IMR-90 (cell line): Measurements from ENCODE around the gene UBE2S. TPM values are rescaled to one million over a fixed set of nuclear protein-coding genes. Genes with fewer than 3 reads are reported as not detected.

Source experiments
- ATAC-seq: fragments of 200-7000 bp; cut with Tn5 transposase; 2 replicates; pipeline ENCODE4 v1.9.1; 2020; ENCODE audit warnings: low read depth, mild to moderate bottlenecking, moderate library complexity
- BruUV-seq: library from RNA; stranded (reverse); fragments of 400-500 nt; replicated peaks from 2 replicates; lab custom pipeline; 2021; lab: Mats Ljungman, UMichigan
- CTCF ChIA-PET: fragments of 300-600 bp; formaldehyde crosslinking; extraction: SDS; loops from one replicate; lab custom pipeline; 2021; ENCODE audit warnings: antibody characterized with exemption; lab: Yijun Ruan, JAX
- POLR2A ChIA-PET: fragments of 300-600 bp; sonication (Branson Sonifier 250); formaldehyde crosslinking; loops from one replicate; lab custom pipeline; 2022; ENCODE audit warnings: antibody characterized with exemption; ENCODE audit not compliant: unreplicated experiment; lab: Charles Lee
- DNase-seq: peaks from one replicate; pipeline ENCODE4 v3.0.0; 2013
- H2AFZ ChIP-seq: replicated peaks from 2 replicates; pipeline ENCODE3; 2013; ENCODE audit warnings: low read length, mild to moderate bottlenecking; ENCODE audit not compliant: poor library complexity
- H2AK5ac ChIP-seq: 2 replicates; pipeline ENCODE4 v1.6.1; 2013; ENCODE audit warnings: low read depth, low read length, inconsistent platforms
- H2AK9ac ChIP-seq: replicated peaks from 2 replicates; pipeline ENCODE3; 2013; ENCODE audit warnings: mild to moderate bottlenecking, low read depth, low read length, moderate library complexity; ENCODE audit not compliant: poor library complexity
- H2BK120ac ChIP-seq: 2 replicates; pipeline ENCODE4 v1.6.1; 2013; ENCODE audit warnings: low read depth, low read length, inconsistent platforms
- H2BK15ac ChIP-seq: 3 replicates; pipeline ENCODE4 v1.6.1; 2013; ENCODE audit warnings: low read depth, low read length, inconsistent platforms
- H2BK20ac ChIP-seq: 2 replicates; pipeline ENCODE4 v1.6.1; 2013; ENCODE audit warnings: low read depth, mild to moderate bottlenecking, inconsistent platforms, low read length, moderate library complexity
- H2BK5ac ChIP-seq: 2 replicates; pipeline ENCODE4 v1.6.1; 2013; ENCODE audit warnings: mild to moderate bottlenecking, low read depth, low read length, inconsistent platforms; ENCODE audit not compliant: poor library complexity, severe bottlenecking
- H3K14ac ChIP-seq: replicated peaks from 2 replicates; pipeline ENCODE4 v1.6.1; 2013; ENCODE audit warnings: low read depth, low read length, inconsistent platforms
- H3K18ac ChIP-seq: 2 replicates; pipeline ENCODE4 v1.6.1; 2013; ENCODE audit warnings: low read depth, low read length, control low read depth
- H3K23ac ChIP-seq: 2 replicates; pipeline ENCODE4 v1.6.1; 2013; ENCODE audit warnings: low read depth, low read length, inconsistent platforms
- H3K27ac ChIP-seq: 2 replicates; pipeline ENCODE4 v1.5.1; 2013; ENCODE audit warnings: mild to moderate bottlenecking, control low read depth, low read length; ENCODE audit not compliant: insufficient read depth
- H3K27me3 ChIP-seq: 2 replicates; pipeline ENCODE4 v1.6.1; 2013; ENCODE audit warnings: low read length; ENCODE audit not compliant: control insufficient read depth, insufficient read depth
- H3K36me3 ChIP-seq: 2 replicates; pipeline ENCODE4 v1.6.1; 2013; ENCODE audit warnings: low read length, mixed read lengths; ENCODE audit not compliant: control insufficient read depth, insufficient read depth
- H3K4ac ChIP-seq: 2 replicates; pipeline ENCODE4 v1.6.1; 2013; ENCODE audit warnings: low read depth, low read length, inconsistent platforms
- H3K4me1 ChIP-seq: 2 replicates; pipeline ENCODE4 v1.6.1; 2013; ENCODE audit warnings: low read length, mixed read lengths; ENCODE audit not compliant: control insufficient read depth, insufficient read depth
- H3K4me2 ChIP-seq: 2 replicates; pipeline ENCODE4 v1.6.1; 2013; ENCODE audit warnings: low read depth, mild to moderate bottlenecking, control low read depth, low read length, moderate library complexity
- H3K4me3 ChIP-seq: 2 replicates; pipeline ENCODE4 v1.5.1; 2013; ENCODE audit warnings: low read depth, mild to moderate bottlenecking, control low read depth, low read length, moderate library complexity; ENCODE audit not compliant: insufficient read depth
- H3K56ac ChIP-seq: 2 replicates; pipeline ENCODE4 v1.6.1; 2013; ENCODE audit warnings: low read length, inconsistent platforms; ENCODE audit not compliant: insufficient read depth; ENCODE audit errors: extremely low read depth
- H3K79me1 ChIP-seq, 2 experiments: 2 replicates each; pipeline ENCODE4 v1.6.1; 2013; ENCODE audit warnings: low read length in 2 of 2, inconsistent platforms in 1 of 2, low read depth in 1 of 2
- H3K9ac ChIP-seq: 2 replicates; pipeline ENCODE4 v1.6.1; 2013; ENCODE audit warnings: low read depth, low read length, control low read depth
- H3K9me1 ChIP-seq: 2 replicates; pipeline ENCODE4 v1.6.1; 2013; ENCODE audit warnings: low read length, inconsistent platforms; ENCODE audit not compliant: insufficient read depth
- H3K9me3 ChIP-seq: 2 replicates; pipeline ENCODE4 v1.6.1; 2013; ENCODE audit warnings: low read length; ENCODE audit not compliant: control insufficient read depth, insufficient read depth
- H4K20me1 ChIP-seq: 2 replicates; pipeline ENCODE4 v1.6.1; 2013; ENCODE audit warnings: low read length, inconsistent platforms; ENCODE audit not compliant: insufficient read depth
- H4K5ac ChIP-seq: 2 replicates; pipeline ENCODE4 v1.6.1; 2013; ENCODE audit warnings: mild to moderate bottlenecking, low read depth, low read length, control low read depth
- H4K8ac ChIP-seq, 2 experiments: 2 replicates each; pipeline ENCODE4 v1.6.1; 2013; ENCODE audit warnings: low read depth in 2 of 2, low read length in 2 of 2, control low read depth in 1 of 2, inconsistent platforms in 1 of 2
- H4K91ac ChIP-seq: 2 replicates; pipeline ENCODE4 v1.6.1; 2013; ENCODE audit warnings: low read depth, low read length, inconsistent platforms; ENCODE audit not compliant: insufficient read depth
- BHLHE40 ChIP-seq: fragments of 150-350 bp; IDR thresholded peaks from 2 replicates; pipeline ENCODE4 v1.6.1; 2016; ENCODE audit warnings: mild to moderate bottlenecking, low read depth, low read length
- CHD1 ChIP-seq: IDR thresholded peaks from 2 replicates; pipeline ENCODE4 v1.6.1; 2012; ENCODE audit warnings: low read depth, low read length, improper control_type of control experiment
- FOS ChIP-seq: fragments of 150-350 bp; IDR thresholded peaks from 2 replicates; pipeline ENCODE4 v1.6.1; 2016; ENCODE audit warnings: low read depth, low read length
- MAZ ChIP-seq: IDR thresholded peaks from 2 replicates; pipeline ENCODE4 v1.6.1; 2012; ENCODE audit warnings: low read depth, mild to moderate bottlenecking, low read length, improper control_type of control experiment, moderate library complexity, borderline replicate concordance
- RAD21 ChIP-seq: IDR thresholded peaks from 2 replicates; pipeline ENCODE4 v1.6.1; 2012; ENCODE audit warnings: low read length, improper control_type of control experiment
- RCOR1 ChIP-seq: IDR thresholded peaks from 2 replicates; pipeline ENCODE4 v1.6.1; 2012; ENCODE audit warnings: mild to moderate bottlenecking, low read length, improper control_type of control experiment; ENCODE audit not compliant: insufficient replicate concordance
- RFX5 ChIP-seq: IDR thresholded peaks from 2 replicates; pipeline ENCODE4 v1.8.0; 2012; ENCODE audit warnings: low read depth, mild to moderate bottlenecking, low read length, moderate library complexity
- SMC3 ChIP-seq: fragments of 150-350 bp; IDR thresholded peaks from 2 replicates; pipeline ENCODE4 v1.6.1; 2016; ENCODE audit warnings: low read depth, mild to moderate bottlenecking, antibody characterized with exemption, low read length, moderate library complexity
- WGBS, 2 experiments: methylation state at CpG; one replicate each; pipeline versions ENCODE4 v1.1.5 to v1.1.7; 2013; ENCODE audit warnings: missing lambda C conversion rate in 2 of 2; ENCODE audit not compliant: insufficient read length in 1 of 2; ENCODE audit errors: extremely low coverage in 2 of 2; 5-methylcytosine and 5-hydroxymethylcytosine counted together
- dilution Hi-C: fragments of 300-500 bp; cut with HindIII; formaldehyde crosslinking; loops from one replicate; pipeline ENCODE4 v1.14.3; 2018; ENCODE audit warnings: low sequenced_read_pairs; ENCODE audit not compliant: unreplicated experiment
- in situ Hi-C: fragments of 300-500 bp; cut with MboI; formaldehyde crosslinking; loops from 3 replicates; pipeline ENCODE4 v1.14.3; 2019; ENCODE audit warnings: low sequenced_read_pairs, inconsistent platforms, mixed read lengths
- intact Hi-C: fragments of 100-400 bp; cut with micrococcal nuclease; formaldehyde crosslinking; loops from 2 replicates; pipeline ENCODE4 v1.10.0; 2022
- polyA plus RNA-seq, 3 experiments: library from polyadenylated mRNA; depleted of rRNA; stranded (reverse); fragments of >200 nt; gene quantifications; 2 replicates each; pipeline ENCODE4 v1.2.3, GENCODE V29; 2012; ENCODE audit warnings: low replicate concordance in 1 of 3
- total RNA-seq: library from RNA; depleted of rRNA; stranded (reverse); fragments of >200 nt; gene quantifications from 2 replicates; pipeline ENCODE4 v1.2.3, GENCODE V29; 2012
- TF ChIP-seq, protein P1 (sequence below): fragments of 150-350 bp; IDR thresholded peaks from 2 replicates; pipeline ENCODE4 v1.6.1; 2016; ENCODE audit warnings: low read depth, mild to moderate bottlenecking, low read length, moderate library complexity, borderline replicate concordance
- TF ChIP-seq, protein P2 (sequence below): conservative IDR thresholded peaks from 2 replicates; pipeline ENCODE4 v1.5.1; 2012; ENCODE audit warnings: mild to moderate bottlenecking, low read depth, low read length, improper control_type of control experiment
- TF ChIP-seq, protein P3 (sequence below): fragments of 150-350 bp; IDR thresholded peaks from 2 replicates; pipeline ENCODE4 v1.6.1; 2017; ENCODE audit warnings: mild to moderate bottlenecking, antibody characterized with exemption, low read length, low read depth

UBE2S gene
- total and polyA plus RNA-seq, 2 of the 4 experiments (the other 2 are of a cell fraction) = 69.5 to 104 TPM

DNA sequence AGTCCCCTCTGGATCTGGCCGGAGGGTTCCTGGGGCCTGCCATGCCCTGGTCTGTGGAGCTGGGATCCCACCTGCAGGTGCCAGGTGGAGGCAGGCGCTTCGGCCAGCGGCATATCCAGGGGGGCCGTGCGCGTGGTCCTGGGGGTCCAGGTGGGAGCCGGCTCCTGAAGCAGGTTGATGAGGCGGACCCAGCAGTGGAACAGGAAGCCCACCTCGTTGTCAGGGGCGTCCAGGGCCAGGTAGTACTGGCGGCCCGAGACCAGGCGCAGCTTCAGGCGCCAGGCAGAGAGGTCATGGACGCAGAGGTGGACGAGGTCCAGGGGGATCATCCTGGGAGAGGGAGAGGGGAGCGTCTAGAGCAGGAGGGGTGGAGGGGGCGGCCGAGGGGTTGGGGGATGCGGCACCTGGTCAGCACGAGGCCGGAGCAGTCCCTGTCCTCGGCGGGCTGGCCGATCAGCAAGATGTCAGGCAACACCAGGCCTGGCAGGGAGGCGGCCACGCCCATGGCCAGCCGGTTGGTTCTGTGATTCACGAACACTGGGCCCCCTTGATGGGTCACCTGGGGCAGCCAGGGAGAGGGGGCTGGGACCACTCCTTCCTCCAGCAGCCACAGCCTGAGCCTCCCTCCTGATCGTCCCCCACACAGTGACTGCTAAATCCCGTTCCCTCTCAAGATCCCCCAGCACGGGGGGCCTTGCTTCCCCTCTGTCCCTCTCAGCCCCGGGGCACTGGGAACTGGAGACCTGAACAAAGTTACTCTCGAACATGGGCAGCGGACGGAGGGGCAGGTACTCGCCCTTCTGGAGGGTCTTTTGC lies 45.2 kb downstream of the UBE2S start (continued):
- TF ChIP-seq FOS = no peak

DNA sequence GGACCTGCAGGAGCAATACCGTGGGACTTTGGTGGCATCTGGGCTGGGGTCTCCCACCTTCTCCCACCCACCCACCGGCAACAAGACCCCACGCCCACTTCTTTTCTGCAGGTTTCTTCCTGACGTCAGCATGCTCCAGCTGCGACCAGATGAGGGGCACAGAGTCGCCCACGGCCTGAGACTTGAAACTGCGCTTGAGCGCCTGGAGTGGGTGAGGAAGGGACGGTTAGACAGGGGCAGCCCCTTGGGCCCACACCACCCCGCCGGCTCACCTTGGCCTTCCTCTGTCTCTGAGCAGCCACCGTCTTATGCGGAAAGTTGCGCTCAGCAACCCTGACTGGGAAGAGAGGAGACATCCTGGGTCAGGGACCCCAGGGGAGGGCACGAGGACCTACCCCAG lies 46.7 kb downstream of the UBE2S start:
- peaks cover 3% of the 10 kb centered on the region; the same call in 1 of the 2 replicates for H3K9me1 ChIP-seq
- WGBS, 2 experiments = 82% methylated on average over 13 of the region's 16 CpGs; no CpG with 5 or more reads in 1 of the 2 experiments
- H4K91ac ChIP-seq = no peak overlapping the region
- no peaks in the 10 kb centered on the region for H3K4me1 ChIP-seq
- no peak overlapping the region for H2BK120ac ChIP-seq
- H3K4ac ChIP-seq = no peak overlapping the region
- no peak overlapping the region for H3K4me2 ChIP-seq
- no TSS peak for BruUV-seq
- H3K14ac ChIP-seq = no peak overlapping the region
- no peak overlapping the region for H4K5ac ChIP-seq
- no peak overlapping the region for H2BK20ac ChIP-seq
- H3K23ac ChIP-seq = no peak overlapping the region
- H2BK15ac ChIP-seq = no peak overlapping the region
- no peaks in the 10 kb centered on the region for H3K9me3 ChIP-seq
- peaks cover 7% of the 10 kb centered on the region; the same call in 1 of the 2 replicates for H3K36me3 ChIP-seq
- TF ChIP-seq RAD21 (no peak), RFX5 (no peak), CHD1 (no peak), BHLHE40 (no peak), FOS (no peak), RCOR1 (no peak), SMC3 (no peak), MAZ (no peak)
- TF ChIP-seq, protein P1, sequence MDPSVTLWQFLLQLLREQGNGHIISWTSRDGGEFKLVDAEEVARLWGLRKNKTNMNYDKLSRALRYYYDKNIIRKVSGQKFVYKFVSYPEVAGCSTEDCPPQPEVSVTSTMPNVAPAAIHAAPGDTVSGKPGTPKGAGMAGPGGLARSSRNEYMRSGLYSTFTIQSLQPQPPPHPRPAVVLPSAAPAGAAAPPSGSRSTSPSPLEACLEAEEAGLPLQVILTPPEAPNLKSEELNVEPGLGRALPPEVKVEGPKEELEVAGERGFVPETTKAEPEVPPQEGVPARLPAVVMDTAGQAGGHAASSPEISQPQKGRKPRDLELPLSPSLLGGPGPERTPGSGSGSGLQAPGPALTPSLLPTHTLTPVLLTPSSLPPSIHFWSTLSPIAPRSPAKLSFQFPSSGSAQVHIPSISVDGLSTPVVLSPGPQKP = no peak
- TF ChIP-seq, protein P2, sequence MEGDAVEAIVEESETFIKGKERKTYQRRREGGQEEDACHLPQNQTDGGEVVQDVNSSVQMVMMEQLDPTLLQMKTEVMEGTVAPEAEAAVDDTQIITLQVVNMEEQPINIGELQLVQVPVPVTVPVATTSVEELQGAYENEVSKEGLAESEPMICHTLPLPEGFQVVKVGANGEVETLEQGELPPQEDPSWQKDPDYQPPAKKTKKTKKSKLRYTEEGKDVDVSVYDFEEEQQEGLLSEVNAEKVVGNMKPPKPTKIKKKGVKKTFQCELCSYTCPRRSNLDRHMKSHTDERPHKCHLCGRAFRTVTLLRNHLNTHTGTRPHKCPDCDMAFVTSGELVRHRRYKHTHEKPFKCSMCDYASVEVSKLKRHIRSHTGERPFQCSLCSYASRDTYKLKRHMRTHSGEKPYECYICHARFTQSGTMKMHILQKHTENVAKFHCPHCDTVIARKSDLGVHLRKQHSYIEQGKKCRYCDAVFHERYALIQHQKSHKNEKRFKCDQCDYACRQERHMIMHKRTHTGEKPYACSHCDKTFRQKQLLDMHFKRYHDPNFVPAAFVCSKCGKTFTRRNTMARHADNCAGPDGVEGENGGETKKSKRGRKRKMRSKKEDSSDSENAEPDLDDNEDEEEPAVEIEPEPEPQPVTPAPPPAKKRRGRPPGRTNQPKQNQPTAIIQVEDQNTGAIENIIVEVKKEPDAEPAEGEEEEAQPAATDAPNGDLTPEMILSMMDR = no peak
- TF ChIP-seq, protein P3, sequence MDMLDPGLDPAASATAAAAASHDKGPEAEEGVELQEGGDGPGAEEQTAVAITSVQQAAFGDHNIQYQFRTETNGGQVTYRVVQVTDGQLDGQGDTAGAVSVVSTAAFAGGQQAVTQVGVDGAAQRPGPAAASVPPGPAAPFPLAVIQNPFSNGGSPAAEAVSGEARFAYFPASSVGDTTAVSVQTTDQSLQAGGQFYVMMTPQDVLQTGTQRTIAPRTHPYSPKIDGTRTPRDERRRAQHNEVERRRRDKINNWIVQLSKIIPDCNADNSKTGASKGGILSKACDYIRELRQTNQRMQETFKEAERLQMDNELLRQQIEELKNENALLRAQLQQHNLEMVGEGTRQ = no peak
- in situ Hi-C loops = no loop called here
- H2AK5ac ChIP-seq = no peak overlapping the region
- H3K4me3 ChIP-seq = no peak overlapping the region
- CTCF ChIA-PET = interaction anchor here (0.5 kb wide), 1 partner anchor 246 kb away, joined by 3 read pairs; no protein-coding TSS in a partner anchor
- H3K27ac ChIP-seq = no peak overlapping the region
- H3K9ac ChIP-seq = no peak overlapping the region
- peaks cover 0 to 4% of the 10 kb centered on the region in 2 experiments; a peak in 1 of 4 replicates for H3K79me1 ChIP-seq
- no peak for ATAC-seq
- intact Hi-C loops = no loop called here
- no peak for DNase-seq
- no peak overlapping the region for H2AK9ac ChIP-seq
- peaks cover 8% of the 10 kb centered on the region for H3K27me3 ChIP-seq
- no peak overlapping the region for H2BK5ac ChIP-seq
- H3K18ac ChIP-seq = no peak overlapping the region
- dilution Hi-C loops = no loop called here
- H3K56ac ChIP-seq = no peak overlapping the region
- H2AFZ ChIP-seq = no peak overlapping the region
- POLR2A ChIA-PET = no interaction called here
- H4K20me1 ChIP-seq = peaks cover 24% of the 10 kb centered on the region
- no peak overlapping the region for H4K8ac ChIP-seq
